RWPE2 (cell line): ENCODE measurements around the gene KIAA1217.

Experiments used
- ATAC-seq: fragments of 200-7000 bp; cut with Tn5 transposase; 3 replicates; pipeline ENCODE4 v1.9.1; 2021; ENCODE audit warnings: low read depth
- DNase-seq: peaks from one replicate; pipeline ENCODE4 v3.0.0-alpha.2; 2020; ENCODE audit warnings: low spot score
- H3K27ac ChIP-seq: fragments of 450-650 bp; 2 replicates; pipeline ENCODE4 v1.5.1; 2017; ENCODE audit warnings: mild to moderate bottlenecking; ENCODE audit not compliant: poor library complexity, severe bottlenecking
- H3K27me3 ChIP-seq: fragments of 250-450 bp; sonication (Bioruptor Pico); 2 replicates; pipeline ENCODE4 v1.5.1; 2021; ENCODE audit warnings: mild to moderate bottlenecking, moderate library complexity; ENCODE audit not compliant: insufficient read depth, poor library complexity, severe bottlenecking
- H3K36me3 ChIP-seq: fragments of 250-450 bp; sonication (Bioruptor Pico); 2 replicates; pipeline ENCODE4 v1.5.1; 2020; ENCODE audit warnings: low read depth, mild to moderate bottlenecking, moderate library complexity
- H3K4me1 ChIP-seq: fragments of 250-450 bp; sonication (Bioruptor Pico); 2 replicates; pipeline ENCODE4 v1.5.1; 2021; ENCODE audit warnings: mild to moderate bottlenecking, moderate library complexity; ENCODE audit not compliant: insufficient read depth, poor library complexity, severe bottlenecking
- H3K4me3 ChIP-seq: fragments of 250-450 bp; sonication (Bioruptor Pico); 2 replicates; pipeline ENCODE4 v1.5.1; 2021; ENCODE audit warnings: mild to moderate bottlenecking, moderate library complexity; ENCODE audit not compliant: severe bottlenecking
- H3K9me3 ChIP-seq: fragments of 250-450 bp; sonication (Bioruptor Pico); 2 replicates; pipeline ENCODE4 v1.5.1; 2021; ENCODE audit warnings: mild to moderate bottlenecking, moderate library complexity; ENCODE audit not compliant: severe bottlenecking
- CTCF ChIP-seq: fragments of 450-650 bp; IDR thresholded peaks from one replicate; pipeline ENCODE4 v1.5.1; 2017; ENCODE audit warnings: mild to moderate bottlenecking, moderate library complexity; ENCODE audit not compliant: poor library complexity, severe bottlenecking

The KIAA1217 gene

GRCh38 chr10:24494236-24494635, 285.3 kb downstream of the KIAA1217 start:
- ATAC-seq (no peak), DNase-seq (no peak)
- Histone ChIP-seq H3K36me3 (peaks cover 46% of the 10 kb centered on the region), H3K27me3 (no peaks in the 10 kb centered on the region), H3K27ac (no peak overlapping the region), H3K4me3 (no peak overlapping the region), H3K4me1 (peaks cover 14% of the 10 kb centered on the region), H3K9me3 (no peaks in the 10 kb centered on the region)
- no peak for TF ChIP-seq CTCF

- no peak overlapping the region for H3K27ac ChIP-seq
- ATAC-seq (no peak), DNase-seq (no peak)
- H3K36me3 ChIP-seq, result peaks cover 46% of the 10 kb centered on the region
- H3K27me3 ChIP-seq, result no peaks in the 10 kb centered on the region
- H3K9me3 ChIP-seq, result no peaks in the 10 kb centered on the region
- H3K4me1 ChIP-seq, result peaks cover 14% of the 10 kb centered on the region
- no peak overlapping the region for H3K4me3 ChIP-seq
- no peak for TF ChIP-seq CTCF
Measured at GRCh38 chr10:24494777-24495176, 285.8 kb downstream of the KIAA1217 start.

GRCh38 chr10:24495666-24496460, 286.9 kb downstream of the KIAA1217 start:
- TF ChIP-seq CTCF, result no peak
- Histone ChIP-seq H3K4me1 (peaks cover 6% of the 10 kb centered on the region), H3K27me3 (no peaks in the 10 kb centered on the region)

GRCh38 chr10:24496906-24497305, 288.0 kb downstream of the KIAA1217 start:
- no peaks in the 10 kb centered on the region for H3K9me3 ChIP-seq
- DNase-seq, result no peak

More at GRCh38 chr10:24495666-24496460, 286.9 kb downstream of the KIAA1217 start:
- ATAC-seq, result no peak
- peaks cover 46% of the 10 kb centered on the region for H3K36me3 ChIP-seq
- H3K27ac ChIP-seq, result no peak overlapping the region
- DNase-seq, result no peak
- H3K4me3 ChIP-seq, result no peak overlapping the region
- no peaks in the 10 kb centered on the region for H3K9me3 ChIP-seq

More at GRCh38 chr10:24496906-24497305, 288.0 kb downstream of the KIAA1217 start:
- no peaks in the 10 kb centered on the region for H3K4me1 ChIP-seq
- peaks cover 45% of the 10 kb centered on the region for H3K36me3 ChIP-seq
- TF ChIP-seq CTCF, result no peak
- H3K27ac ChIP-seq, result no peak overlapping the region
- ATAC-seq, result no peak
- no peak overlapping the region for H3K4me3 ChIP-seq
- no peaks in the 10 kb centered on the region for H3K27me3 ChIP-seq
